Right kidney (tissue), 1 donor: Measurements from ENCODE around the gene HOXA4.

Source experiments
- DNase-seq: peaks from one replicate; pipeline ENCODE4 v3.0.0-alpha.2; 2016

The HOXA4 gene

DNA sequence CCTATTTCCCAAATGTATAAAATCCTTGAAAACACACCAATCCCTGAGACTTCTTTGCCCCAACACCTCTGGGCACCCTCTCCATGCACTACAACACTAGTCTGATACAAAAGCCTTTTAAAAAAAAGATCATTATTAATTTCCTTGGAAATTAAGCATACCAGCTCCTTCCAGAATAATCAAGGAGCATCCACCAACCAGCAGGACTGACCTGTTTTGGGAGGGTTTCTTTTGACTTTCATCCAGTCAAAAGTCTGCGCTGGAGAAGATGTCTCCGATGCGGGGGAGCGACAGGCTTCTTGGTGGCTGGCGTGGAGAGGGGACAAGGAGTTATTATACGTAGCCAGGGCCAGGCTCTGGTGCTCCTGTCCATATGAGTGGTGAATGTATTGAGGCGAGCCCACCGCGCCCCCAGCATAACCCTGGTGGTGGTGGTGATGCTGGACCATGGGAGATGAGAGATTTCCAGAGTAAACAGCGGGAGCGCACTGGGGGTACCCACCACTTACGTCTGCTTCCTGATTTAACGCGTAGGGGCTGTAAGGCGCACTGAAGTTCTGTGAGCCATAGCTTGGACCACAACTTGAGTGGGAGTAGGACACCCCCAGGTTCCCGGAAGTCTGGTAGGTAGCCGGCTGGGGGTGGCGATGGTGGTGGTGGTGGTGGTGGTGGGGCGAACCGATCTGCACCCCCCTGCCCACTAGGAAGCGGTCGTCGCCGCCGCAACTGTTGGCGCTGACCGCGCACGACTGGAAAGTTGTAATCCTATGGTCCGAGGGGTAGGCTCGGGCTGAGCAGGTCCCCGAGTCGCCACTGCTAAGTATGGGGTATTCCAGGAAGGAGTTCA is 35.3 kb downstream of the HOXA4 start:
- DNase-seq = peak; percentile 84

DNA sequence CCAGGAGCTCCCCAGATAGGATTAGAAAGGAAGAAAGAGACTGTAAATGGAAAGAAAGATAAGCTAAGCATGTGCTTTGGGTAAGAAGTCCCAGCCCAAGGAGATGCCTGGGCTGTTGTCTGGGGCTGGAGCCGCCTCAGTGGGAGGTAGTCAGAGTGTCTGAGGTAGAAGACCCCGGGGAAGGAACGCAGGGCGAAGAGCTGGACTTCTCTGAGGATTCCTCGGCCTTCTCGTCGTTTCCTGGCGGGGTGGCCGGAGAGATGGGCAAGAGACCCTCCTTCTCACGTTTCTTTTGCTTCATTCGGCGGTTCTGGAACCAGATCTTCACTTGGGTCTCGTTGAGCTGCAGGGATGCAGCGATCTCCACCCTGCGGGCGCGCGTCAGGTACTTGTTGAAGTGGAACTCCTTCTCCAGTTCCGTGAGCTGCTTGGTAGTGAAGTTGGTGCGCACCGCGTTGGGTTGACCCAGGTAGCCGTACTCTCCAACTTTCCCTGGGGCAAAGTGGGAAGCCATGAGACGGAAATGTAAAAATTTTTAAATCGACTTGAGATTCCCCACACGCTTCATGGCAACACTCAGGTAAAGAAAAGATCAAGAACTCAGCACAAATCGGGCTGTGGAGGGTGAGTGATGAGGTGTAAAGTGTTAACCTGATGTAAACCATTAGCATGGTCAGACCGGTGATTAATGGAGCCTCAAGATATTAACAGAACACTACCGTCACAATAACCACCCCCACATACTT is 36.1 kb downstream of the HOXA4 start:
- peak; percentile 66 for DNase-seq

- DNase-seq = peak; percentile 20
These were observed 37.2 kb downstream of the HOXA4 start for GRCh38 chr7:27093184-27093895.

- no peak for DNase-seq
These were observed 37.8 kb downstream of the HOXA4 start for GRCh38 chr7:27092819-27093110.

DNA sequence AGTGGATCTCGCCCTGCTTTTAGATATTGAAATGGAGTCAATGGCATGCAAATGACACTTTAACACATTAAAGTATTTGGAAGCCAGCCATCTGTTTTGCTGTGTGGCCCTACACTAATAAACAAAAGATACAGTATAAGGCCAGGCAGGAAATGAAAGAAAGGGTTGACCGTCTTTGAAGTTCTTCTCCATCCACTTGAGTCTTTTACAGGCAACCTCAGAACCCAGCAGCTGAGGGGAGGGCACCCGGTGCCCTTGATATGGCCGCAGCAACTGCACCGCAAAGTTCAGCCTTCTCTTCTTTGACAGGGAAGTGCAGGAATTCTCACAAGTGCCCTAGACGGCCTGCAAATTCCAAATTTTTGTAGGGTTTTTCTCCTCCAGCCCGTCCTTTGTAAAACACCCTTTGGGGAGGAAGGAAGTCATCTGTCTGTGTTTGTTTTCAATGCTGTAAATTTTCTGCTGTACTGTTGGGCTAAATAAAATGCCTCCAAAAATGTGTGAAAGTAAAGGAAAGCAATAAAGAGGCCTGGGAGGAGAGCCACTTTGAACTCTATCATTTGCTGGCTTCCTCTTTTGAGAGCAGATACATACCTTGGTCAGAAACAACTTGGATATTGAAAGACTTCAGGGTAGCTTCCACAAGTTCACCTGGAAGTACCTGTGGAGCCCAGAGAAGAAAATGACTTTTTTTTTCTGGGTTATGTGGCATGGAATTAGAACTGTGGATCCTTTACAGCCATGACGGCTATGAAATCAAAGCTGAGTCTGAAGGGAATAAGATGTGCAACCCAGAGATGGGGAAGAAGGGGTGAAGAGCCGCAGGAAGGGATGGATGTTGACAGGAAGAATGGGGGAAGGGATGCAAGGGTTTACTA is 38.4 kb downstream of the HOXA4 start:
- peak; percentile 64 for DNase-seq

DNA sequence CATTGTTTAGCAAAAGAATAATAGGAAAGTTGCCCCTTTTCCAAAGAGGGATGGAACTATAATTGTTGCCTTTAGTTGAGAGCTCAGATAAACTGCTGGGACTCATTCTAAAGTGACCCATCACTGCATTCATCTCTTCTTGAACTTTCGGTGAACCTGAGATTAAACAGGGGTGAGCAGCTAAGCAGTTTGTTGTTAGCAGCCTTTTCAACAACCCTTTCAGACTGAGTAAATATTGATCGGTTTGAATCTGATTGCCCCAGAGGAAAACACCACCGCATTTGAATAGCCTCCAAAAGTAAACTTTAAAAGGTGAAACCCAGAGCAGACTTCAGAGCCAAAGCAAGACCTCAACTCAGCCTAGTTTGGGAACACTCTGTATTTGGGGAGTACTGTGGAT is 39.5 kb downstream of the HOXA4 start:
- DNase-seq = peak; percentile 21

DNA sequence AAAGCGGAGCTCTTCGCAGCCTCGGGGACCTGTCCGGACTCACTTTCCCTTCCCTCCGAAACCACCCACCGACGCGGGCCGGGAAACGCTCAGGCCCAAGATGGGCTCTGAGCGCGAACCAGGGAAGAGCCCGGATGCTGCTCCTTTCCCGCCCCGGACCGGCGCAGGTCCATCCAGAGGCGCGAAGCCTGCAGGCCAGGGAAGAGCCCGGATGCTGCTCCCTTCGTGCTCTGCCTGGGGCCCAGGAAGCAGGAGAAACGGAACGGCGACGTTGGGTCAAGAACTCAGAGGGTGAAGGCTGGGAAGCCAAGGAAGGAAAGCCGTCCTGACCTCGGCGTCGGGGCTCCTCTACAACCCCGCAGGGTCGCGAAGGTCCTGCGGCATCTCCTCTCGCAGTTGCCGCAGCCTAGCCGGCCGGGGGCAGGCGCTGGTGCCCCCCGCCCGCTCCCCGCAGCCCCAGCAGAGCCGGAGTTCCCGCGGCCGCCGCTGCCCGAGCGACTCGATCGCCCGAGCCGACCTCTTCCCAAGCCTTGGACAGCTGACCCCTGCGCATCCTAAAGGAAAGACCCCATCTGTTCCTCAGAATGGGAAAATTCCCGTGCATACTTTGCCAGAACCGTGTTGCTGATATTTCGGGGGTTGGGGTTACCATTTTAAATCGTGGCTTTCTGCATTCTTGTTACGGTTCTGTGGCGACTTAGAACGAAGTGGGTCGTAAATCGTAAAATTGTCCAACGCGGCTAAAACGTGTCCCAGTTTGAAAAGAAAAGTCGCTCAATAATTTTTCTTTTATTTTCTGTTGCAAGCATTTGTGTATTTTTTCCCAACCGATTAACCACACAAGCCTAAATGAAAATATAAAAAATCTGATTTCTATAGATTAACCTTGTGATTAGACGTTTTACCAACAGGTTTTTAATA is 42.3 kb downstream of the HOXA4 start:
- peak; percentile 79 for DNase-seq

GRCh38 chr7:27083646-27084045 is 46.9 kb downstream of the HOXA4 start:
- DNase-seq = no peak

- DNase-seq = no peak
These were observed 48.4 kb downstream of the HOXA4 start for GRCh38 chr7:27082171-27082570.

DNA sequence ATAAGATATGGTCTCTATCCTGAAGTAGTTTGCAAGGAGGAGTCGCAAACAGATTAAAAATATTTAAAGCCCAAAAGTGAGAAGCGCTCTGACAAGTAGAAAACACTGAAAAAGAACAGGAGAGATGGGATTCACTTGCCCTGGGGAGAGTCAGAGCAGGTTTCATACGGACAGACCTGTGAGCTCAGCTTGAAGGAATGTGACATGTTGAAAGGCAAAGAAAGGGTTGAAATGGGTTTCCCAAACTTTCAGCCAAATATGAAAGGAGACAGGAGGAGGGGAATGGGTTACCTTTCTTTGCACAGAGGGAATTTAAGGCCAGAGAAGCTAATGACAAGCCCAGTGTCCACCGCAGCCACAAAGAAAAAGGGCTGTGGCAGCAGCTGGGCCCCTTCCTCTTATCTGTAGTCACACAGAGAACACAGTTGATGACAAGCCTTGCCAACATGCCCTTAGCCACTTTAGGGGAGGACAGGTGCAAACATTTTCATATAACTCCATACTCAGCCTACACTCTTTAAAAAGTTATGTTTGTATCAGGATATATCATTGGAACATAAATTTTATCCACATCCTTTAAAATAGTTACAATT is 49.6 kb downstream of the HOXA4 start:
- DNase-seq = no peak

DNA sequence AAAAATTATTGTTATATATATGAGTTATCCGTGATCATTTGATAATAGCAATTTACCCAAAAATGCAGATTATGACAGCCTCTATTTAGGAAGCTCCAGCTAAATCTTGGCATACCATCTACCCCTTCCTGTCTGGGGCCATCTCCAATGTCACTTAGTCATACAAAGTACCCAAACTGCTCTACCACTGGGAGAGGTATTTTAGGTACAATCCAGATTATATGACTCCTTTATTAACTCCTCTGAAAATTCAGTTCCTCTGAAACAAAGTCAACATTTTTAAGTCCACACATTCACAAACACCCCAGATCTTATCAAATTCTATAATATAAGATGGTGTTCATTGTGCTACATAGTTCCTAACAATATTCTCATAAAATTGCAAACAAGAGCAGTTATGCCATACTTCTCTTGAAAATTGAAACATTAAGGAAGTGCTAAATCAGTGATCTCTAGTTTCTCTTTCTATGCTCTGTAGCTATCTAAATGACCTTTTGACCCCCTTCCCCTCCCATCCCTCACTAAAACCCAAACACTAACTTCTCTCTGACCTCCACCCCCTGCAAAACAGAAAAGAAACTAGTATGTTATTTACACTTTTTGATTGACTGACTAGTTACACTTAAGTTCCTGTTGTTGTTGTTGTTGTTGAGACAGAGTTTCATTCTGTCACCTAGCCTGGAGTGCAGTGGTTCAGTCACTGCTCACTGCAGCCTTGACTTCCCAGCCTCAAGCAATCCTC is 51.2 kb downstream of the HOXA4 start:
- DNase-seq = no peak

GRCh38 chr7:27078616-27079233 is 51.8 kb downstream of the HOXA4 start:
- no peak for DNase-seq
